Measurements from ENCODE around the gene VSIG8.
"Not testable (repeated sequence)": the region's sequence is repeated elsewhere in the genome, so short reads cannot be mapped to it uniquely, and the experiment has no call there.

The VSIG8 gene, protein sequence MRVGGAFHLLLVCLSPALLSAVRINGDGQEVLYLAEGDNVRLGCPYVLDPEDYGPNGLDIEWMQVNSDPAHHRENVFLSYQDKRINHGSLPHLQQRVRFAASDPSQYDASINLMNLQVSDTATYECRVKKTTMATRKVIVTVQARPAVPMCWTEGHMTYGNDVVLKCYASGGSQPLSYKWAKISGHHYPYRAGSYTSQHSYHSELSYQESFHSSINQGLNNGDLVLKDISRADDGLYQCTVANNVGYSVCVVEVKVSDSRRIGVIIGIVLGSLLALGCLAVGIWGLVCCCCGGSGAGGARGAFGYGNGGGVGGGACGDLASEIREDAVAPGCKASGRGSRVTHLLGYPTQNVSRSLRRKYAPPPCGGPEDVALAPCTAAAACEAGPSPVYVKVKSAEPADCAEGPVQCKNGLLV

DNA sequence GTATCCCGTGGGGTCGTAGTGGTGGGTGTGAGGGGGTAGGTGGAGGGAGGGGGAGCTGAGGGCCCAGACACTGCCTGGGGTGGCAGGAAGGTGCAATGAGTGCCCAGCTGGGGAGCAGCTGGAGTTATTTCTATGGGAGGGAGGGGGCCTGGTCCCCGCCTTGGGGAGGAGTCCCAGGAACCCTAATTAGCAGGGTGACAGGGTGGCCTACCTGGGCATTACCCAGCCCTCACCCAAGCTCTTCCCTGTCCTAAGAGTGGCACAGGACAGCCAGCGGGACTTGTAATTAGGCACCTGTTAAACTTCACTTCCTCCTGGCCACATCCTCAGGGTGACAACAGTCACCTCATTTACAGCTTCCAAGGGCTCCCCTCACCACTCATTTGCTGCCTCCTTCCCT is at the start of gene VSIG8:
VSIG8 (minus strand) TSS at position 101 of the 400 bp plus-strand sequence. CDS start 136 bp downstream, outside the sequence.
- no peak for DNase-seq (ENCODE audit: low read depth, low spot score)

DNA sequence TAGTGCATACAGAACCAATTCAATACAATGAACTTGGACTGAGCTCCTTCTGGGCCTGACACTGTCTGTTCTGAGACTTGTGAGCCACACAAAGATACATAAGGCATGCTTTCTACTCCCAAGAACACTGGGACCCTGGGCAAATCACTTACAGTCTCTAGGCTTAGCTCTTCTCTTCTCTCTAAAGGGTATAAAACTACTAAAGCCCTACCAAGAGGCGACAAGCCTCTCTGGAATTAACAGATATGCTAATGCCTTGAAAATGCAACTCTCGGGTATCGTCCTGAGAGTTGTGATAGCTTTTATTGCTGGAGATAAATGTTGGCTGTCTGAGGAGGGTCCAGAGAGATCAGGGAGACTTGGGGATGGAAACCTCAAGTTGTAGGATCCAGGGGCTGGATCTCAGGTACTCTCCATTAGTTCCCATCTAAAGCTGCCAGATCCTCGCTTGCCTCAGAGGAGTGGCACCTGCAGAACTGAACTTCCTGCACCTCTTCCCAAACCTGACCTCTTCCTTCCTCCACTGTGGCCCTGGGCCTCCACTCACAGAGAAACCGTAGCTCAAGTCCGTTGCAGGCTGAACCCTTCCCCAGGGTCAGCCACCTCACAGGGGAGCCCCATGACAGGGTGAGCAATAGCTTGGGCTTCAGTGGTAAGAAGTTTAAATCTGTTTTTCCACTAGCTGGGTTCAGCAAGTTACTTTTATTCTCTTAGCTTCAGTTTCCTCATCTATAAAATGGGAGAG is 49.0 kb upstream of the VSIG8 start:
- DNase-seq (ENCODE audit: low read depth, low spot score): no peak

DNA sequence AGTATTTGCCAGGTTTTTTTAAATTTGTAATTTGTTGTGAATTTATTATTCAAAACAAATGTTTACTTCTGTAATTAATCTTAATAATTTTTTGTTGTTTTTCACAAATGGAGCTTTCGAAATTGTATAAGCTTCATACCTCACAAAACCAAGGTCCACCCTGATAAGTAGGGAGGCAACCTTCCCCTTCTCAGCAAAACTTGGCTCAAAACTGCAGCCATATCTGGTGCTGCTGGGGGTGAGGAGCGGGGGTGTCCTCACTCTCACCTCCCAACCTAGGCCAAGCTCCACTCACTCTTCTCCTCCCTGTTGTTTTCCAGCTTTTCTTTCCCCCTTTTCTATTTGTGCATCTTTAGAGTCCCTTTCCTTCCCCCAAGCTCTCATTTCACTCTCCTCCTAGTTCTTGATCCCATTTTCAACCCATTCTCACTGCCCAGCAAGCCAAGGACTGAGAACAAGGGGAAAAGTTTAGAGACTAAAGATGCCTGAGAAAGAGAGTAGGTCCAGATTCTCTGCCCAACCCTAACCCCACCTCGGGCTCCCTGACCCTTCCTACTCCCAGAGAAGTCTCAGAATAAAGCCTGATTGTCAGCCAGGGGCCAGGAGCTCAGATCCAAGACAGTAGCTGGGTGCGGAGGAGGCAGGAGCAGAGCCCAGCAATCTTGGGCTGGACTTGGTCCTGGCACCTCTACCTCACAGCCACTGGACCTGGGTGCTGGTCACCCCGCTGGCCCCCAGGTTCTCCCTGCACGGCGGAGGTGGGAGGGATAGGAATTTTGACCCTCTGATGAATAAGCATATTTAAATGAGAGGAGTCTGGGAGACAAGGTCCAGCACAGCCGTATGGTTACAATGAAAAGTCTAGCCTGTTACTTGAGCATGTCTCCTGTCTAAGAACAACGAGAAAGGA is 45.8 kb upstream of the VSIG8 start:
- no peak for DNase-seq (ENCODE audit: low read depth, low spot score)

GRCh38 chr1:159906960-159907359 is 44.5 kb upstream of the VSIG8 start:
- DNase-seq (ENCODE audit: low read depth, low spot score): no peak

- not testable (repeated sequence) for DNase-seq (ENCODE audit: low read depth, low spot score)
These were observed 41.6 kb upstream of the VSIG8 start for GRCh38 chr1:159904036-159904435.

GRCh38 chr1:159902541-159902940 is 40.1 kb upstream of the VSIG8 start:
- no peak for DNase-seq (ENCODE audit: low read depth, low spot score)

- no peak for DNase-seq (ENCODE audit: low read depth, low spot score)
These were observed 38.4 kb upstream of the VSIG8 start for GRCh38 chr1:159900755-159901360.

DNA sequence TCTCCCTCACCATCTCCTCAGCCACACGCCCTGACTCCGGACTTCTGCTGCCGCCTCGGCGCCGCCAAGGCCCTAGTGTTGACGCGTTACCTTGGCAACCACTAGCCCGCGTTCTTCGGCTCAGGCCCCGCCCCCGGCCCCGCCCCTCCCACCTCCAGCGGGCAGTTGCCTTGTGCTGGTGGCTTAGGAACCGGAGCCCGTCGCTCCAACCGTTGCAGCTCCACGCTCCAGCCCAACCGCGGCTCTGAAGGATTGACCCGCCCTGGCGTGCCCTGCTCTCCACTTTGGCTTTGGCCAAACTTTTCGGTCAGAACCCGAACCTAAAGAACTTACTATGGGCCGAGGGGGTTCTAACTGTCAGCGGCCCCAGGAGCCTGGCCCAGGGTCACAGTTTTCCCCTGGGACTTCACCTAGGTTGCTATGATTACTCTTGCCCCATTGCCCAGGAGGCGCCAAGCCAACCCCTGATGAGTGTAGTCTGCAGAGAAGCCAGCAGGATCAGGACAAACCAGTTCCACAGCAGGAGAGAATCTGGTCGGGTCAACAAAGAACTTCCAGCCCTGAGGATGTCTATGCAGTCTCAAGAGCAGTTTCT is 37.7 kb upstream of the VSIG8 start, which contains the start of gene CFAP45:
CFAP45 (minus strand) TSS at position 80 of the 595 bp plus-strand sequence; CDS start at position 13, 67 bp downstream.
- no peak for DNase-seq (ENCODE audit: low read depth, low spot score)

GRCh38 chr1:159899634-159900033 is 37.2 kb upstream of the VSIG8 start:
- not testable (repeated sequence) for DNase-seq (ENCODE audit: low read depth, low spot score)

- no peak for DNase-seq (ENCODE audit: low read depth, low spot score)
These were observed 36.1 kb upstream of the VSIG8 start for GRCh38 chr1:159898527-159898926.

DNA sequence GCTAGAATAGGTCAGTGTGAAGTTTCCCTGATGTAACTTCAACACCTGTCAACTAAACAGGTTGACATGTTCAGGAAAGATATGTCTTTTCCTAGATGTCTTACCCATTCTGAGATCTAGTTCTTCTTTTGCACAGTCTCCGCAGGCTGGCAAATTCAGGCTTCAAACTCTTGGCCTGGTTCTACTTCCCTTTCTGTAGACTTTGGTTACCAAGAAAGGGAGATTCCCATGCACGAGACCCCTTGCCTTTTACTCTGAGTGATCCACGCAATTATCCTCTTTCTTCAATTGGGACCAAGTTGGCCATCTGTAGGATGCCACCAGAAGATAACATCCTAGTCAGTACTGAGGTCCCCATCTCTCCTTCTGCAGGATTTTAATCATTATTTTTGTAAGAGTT is 35.5 kb upstream of the VSIG8 start:
- DNase-seq (ENCODE audit: low read depth, low spot score): no peak

- no peak for DNase-seq (ENCODE audit: low read depth, low spot score)
These were observed 34.1 kb upstream of the VSIG8 start for GRCh38 chr1:159896546-159896930.

DNA sequence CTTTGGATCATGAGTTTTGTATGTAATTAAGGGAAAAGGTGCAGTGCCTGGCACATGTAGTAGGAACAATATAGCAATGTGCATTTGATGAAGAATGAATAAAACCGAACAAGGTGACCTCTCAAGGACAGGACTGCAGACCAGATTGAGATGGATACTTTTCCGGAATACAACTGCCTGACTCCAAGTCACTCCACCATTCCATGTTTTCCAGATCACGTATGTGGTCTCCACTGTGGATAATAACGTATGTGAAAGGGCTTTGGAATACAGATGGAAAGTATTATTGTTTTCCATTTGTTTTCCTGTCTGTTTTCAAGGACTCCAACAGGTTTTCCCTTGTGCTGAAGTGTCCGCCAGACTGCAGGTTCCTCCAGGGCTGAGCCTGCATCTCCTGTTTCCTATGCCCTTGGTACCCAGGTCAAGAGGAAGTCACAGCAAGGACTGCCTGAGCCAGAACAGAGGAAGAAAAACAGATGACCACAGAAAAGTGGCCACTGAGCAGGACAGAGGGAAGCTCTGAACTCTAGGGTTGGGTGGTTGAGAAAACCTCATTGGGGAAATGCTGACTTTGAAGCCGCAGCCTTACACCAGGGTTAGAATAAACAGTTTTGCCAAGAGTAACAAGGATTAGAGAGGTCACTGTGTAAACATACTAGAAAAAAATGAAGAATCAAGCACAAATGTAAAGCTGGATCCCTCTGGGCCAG is 33.5 kb upstream of the VSIG8 start:
- DNase-seq (ENCODE audit: low read depth, low spot score): no peak

DNA sequence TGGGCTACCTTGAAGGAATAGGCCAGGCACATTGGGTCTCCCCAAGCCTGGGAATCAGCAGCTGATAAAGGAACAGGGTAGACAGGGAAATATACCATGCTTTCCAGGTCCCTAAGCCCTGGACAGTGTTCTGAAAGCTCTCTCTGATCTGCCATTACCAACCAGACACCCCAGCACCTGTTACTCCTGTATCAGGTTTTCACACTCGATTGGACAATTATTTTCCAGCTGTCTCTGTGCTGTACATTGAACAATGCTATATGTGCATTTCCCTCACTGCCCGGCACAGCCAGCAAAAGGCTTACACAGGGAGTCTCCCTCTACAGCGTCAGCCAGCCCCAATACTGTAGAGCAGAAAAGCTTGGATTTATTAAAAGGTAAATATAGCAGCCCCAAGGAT is 32.8 kb upstream of the VSIG8 start:
- no peak for DNase-seq (ENCODE audit: low read depth, low spot score)

DNA sequence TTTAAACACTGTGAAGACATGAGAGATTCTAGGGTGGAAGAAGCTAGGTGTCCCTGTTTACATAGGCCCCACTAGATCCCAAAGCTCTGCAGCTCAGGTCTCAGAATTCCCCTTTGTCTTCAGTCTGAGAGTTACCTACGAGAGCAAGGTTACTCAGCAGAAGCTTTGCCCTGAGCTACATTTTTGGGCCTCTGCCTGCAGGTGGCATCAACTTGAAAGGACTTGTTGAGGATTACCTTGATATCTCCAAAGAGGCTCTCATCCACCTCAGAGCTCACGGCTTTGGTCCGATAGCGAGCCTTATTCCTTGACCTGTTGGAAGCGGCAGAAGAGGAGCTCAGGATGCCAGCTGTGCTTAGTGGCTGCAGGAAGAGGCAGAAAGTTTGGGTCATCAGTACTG is 30.5 kb upstream of the VSIG8 start:
- DNase-seq (ENCODE audit: low read depth, low spot score): no peak

- DNase-seq (ENCODE audit: low read depth, low spot score): peak; percentile 80
These were observed 29.1 kb upstream of the VSIG8 start for GRCh38 chr1:159891275-159892157.

- DNase-seq (ENCODE audit: low read depth, low spot score): no peak
These were observed 27.9 kb upstream of the VSIG8 start for GRCh38 chr1:159890390-159890789.

- DNase-seq (ENCODE audit: low read depth, low spot score): no peak
These were observed 27.4 kb upstream of the VSIG8 start for GRCh38 chr1:159889821-159890252.

DNA sequence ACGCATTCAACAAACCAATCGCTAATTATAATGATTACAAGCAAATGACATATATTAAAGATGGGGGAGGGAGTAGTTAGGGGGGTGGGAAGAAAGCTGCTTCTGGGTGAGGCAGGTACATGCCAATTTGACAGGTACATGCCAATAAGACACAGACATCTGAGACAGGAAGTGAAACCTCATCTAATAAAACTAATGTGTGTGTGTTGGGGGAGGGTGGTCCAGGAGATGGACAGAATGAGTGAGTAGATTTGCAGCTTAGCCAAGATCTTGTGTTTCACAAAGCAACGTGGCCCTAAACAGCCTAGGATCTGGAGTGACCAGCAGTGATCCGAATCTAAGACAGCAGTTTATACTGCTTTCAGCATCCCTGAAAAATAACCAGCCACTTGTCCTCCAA is 26.7 kb upstream of the VSIG8 start:
- DNase-seq (ENCODE audit: low read depth, low spot score): no peak

Data from smooth muscle cell of the brain vasculature (primary cell).